C4-2B (cell line): ENCODE data around the gene CDC42SE1.

ENCODE experiments used
- CTCF ChIP-seq: fragments of 450-650 bp; conservative IDR thresholded peaks from 2 replicates; pipeline ENCODE4 v1.5.1; 2017; ENCODE audit warnings: mild to moderate bottlenecking
- ZFX ChIP-seq: fragments of 450-650 bp; IDR thresholded peaks from 2 replicates; pipeline ENCODE4 v1.6.1; 2017

DNA sequence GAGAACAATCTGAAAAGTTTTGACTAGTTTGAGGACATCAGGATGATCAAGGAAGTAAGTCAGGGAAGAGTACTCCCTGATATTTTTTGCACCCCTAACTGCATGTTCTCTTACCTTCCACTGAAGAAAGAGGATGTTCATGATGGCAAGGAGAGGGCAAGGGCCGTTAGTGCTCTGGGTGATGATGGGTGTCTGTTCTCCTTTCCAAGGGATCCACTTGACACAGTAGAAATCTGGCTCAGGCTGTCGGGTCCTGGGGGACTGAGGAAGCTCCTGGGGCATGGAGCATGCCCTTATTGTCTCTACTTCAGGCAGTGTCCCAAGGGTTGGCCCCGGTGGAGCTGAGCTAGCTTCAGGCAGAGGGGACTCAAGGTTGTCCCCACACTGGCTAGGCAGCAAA is 57.4 kb downstream of the CDC42SE1 start:
- TF ChIP-seq CTCF (no peak), ZFX (no peak)
